H9 (cell line): ENCODE measurements around the gene KRT9. TPM values are rescaled to one million over a fixed set of nuclear protein-coding genes. Genes with fewer than 3 reads are reported as not detected.

Source experiments
- DNase-seq: peaks from one replicate; pipeline ENCODE4 v3.0.0-alpha.2; 2017
- H2AFZ ChIP-seq: one replicate; pipeline ENCODE4 v1.6.1; 2013; ENCODE audit warnings: mild to moderate bottlenecking, low read length, control low read depth, moderate library complexity
- H2AK5ac ChIP-seq: 2 replicates; pipeline ENCODE4 v1.6.1; 2013; ENCODE audit warnings: low read length, control low read depth, mixed read lengths; ENCODE audit not compliant: insufficient read length
- H2BK120ac ChIP-seq: one replicate; pipeline ENCODE4 v1.6.1; 2013; ENCODE audit warnings: low read depth, mild to moderate bottlenecking, low read length, control low read depth, inconsistent platforms; ENCODE audit not compliant: poor library complexity, severe bottlenecking
- H2BK12ac ChIP-seq: 2 replicates; pipeline ENCODE4 v1.6.1; 2013; ENCODE audit warnings: low read length, control low read depth, mixed read lengths, low read depth; ENCODE audit not compliant: insufficient read length
- H2BK15ac ChIP-seq: 2 replicates; pipeline ENCODE4 v1.6.1; 2013; ENCODE audit warnings: low read depth, low read length, control low read depth
- H2BK20ac ChIP-seq: one replicate; pipeline ENCODE4 v1.6.1; 2013; ENCODE audit warnings: low read depth, mild to moderate bottlenecking, low read length, control low read depth, inconsistent platforms; ENCODE audit not compliant: poor library complexity, severe bottlenecking
- H2BK5ac ChIP-seq: 2 replicates; pipeline ENCODE4 v1.6.1; 2013; ENCODE audit warnings: low read length, control low read depth, mixed read lengths; ENCODE audit not compliant: insufficient read length
- H3K14ac ChIP-seq: 2 replicates; pipeline ENCODE4 v1.6.1; 2013; ENCODE audit warnings: low read length, control low read depth; ENCODE audit not compliant: insufficient read depth
- H3K18ac ChIP-seq: 2 replicates; pipeline ENCODE4 v1.6.1; 2013; ENCODE audit warnings: low read depth, mild to moderate bottlenecking, mixed read lengths, low read length, control low read depth; ENCODE audit not compliant: insufficient read length
- H3K23ac ChIP-seq: 2 replicates; pipeline ENCODE4 v1.6.1; 2013; ENCODE audit warnings: low read length, control low read depth, mixed read lengths, low read depth; ENCODE audit not compliant: insufficient read length
- H3K23me2 ChIP-seq: 2 replicates; pipeline ENCODE4 v1.6.1; 2013; ENCODE audit warnings: low read depth, mild to moderate bottlenecking, mixed read lengths, low read length, control low read depth; ENCODE audit not compliant: insufficient read length, poor library complexity, severe bottlenecking
- H3K27ac ChIP-seq: 2 replicates; pipeline ENCODE4 v1.5.1; 2013; ENCODE audit warnings: low read length, control low read depth, mixed read lengths, low read depth; ENCODE audit not compliant: insufficient read length
- H3K27me3 ChIP-seq: 2 replicates; pipeline ENCODE4 v1.6.1; 2013; ENCODE audit warnings: low read length, control low read depth, inconsistent platforms; ENCODE audit not compliant: insufficient read depth
- H3K4ac ChIP-seq: 2 replicates; pipeline ENCODE4 v1.6.1; 2013; ENCODE audit warnings: low read depth, mild to moderate bottlenecking, control low read depth, inconsistent platforms, low read length, moderate library complexity
- H3K4me1 ChIP-seq: 2 replicates; pipeline ENCODE4 v1.6.1; 2013; ENCODE audit warnings: low read length, control low read depth, inconsistent platforms; ENCODE audit not compliant: insufficient read depth
- H3K4me2 ChIP-seq: 2 replicates; pipeline ENCODE4 v1.6.1; 2013; ENCODE audit warnings: low read length, control low read depth, mixed read lengths; ENCODE audit not compliant: insufficient read length, insufficient read depth
- H3K56ac ChIP-seq: 2 replicates; pipeline ENCODE4 v1.6.1; 2013; ENCODE audit warnings: low read depth, mild to moderate bottlenecking, mixed read lengths, low read length, control low read depth; ENCODE audit not compliant: insufficient read length
- H3K79me1 ChIP-seq: 2 replicates; pipeline ENCODE4 v1.6.1; 2013; ENCODE audit warnings: low read depth, mild to moderate bottlenecking, moderate library complexity, low read length, control low read depth, inconsistent platforms; ENCODE audit not compliant: insufficient read depth, poor library complexity, severe bottlenecking
- H3K79me2 ChIP-seq: 2 replicates; pipeline ENCODE4 v1.6.1; 2013; ENCODE audit warnings: low read length, control low read depth, inconsistent platforms; ENCODE audit not compliant: insufficient read depth
- H3K9ac ChIP-seq: 2 replicates; pipeline ENCODE4 v1.6.1; 2013; ENCODE audit warnings: low read length, control low read depth, mixed read lengths; ENCODE audit not compliant: insufficient read length; ENCODE audit errors: extremely low read depth
- H3K9me3 ChIP-seq: one replicate; pipeline ENCODE4 v1.6.1; 2013; ENCODE audit warnings: low read depth, low read length, inconsistent platforms; ENCODE audit not compliant: control insufficient read depth
- H3T11ph ChIP-seq: one replicate; pipeline ENCODE4 v1.6.1; 2013; ENCODE audit warnings: mild to moderate bottlenecking, low read length, control low read depth, inconsistent platforms
- H4K20me1 ChIP-seq: one replicate; pipeline ENCODE4 v1.6.1; 2013; ENCODE audit not compliant: control insufficient read depth, insufficient read length, insufficient read depth
- H4K5ac ChIP-seq: 2 replicates; pipeline ENCODE4 v1.6.1; 2013; ENCODE audit warnings: low read depth, mild to moderate bottlenecking, mixed read lengths, low read length, control low read depth; ENCODE audit not compliant: insufficient read length
- H4K8ac ChIP-seq: replicated peaks from 2 replicates; pipeline ENCODE4 v1.6.1; 2013; ENCODE audit warnings: low read length, control low read depth, mixed read lengths, low read depth; ENCODE audit not compliant: insufficient read length
- H4K91ac ChIP-seq: 2 replicates; pipeline ENCODE4 v1.6.1; 2013; ENCODE audit warnings: low read depth, mild to moderate bottlenecking, moderate library complexity, mixed read lengths, low read length, control low read depth; ENCODE audit not compliant: insufficient read length
- H3K27ac Mint-ChIP-seq, 3 experiments: 2 replicates in 2 of 3; 3 replicates in 1 of 3; pipeline ENCODE4 v1.8.0; 2020 to 2021; ENCODE audit warnings: mixed read lengths in 3 of 3, mild to moderate bottlenecking in 1 of 3, moderate library complexity in 1 of 3
- H3K27me3 Mint-ChIP-seq: 2 replicates; pipeline ENCODE4 v1.8.0; 2021; ENCODE audit warnings: low read depth, mild to moderate bottlenecking, moderate library complexity, mixed read lengths
- H3K36me3 Mint-ChIP-seq, 3 experiments: 2 replicates in 2 of 3; 3 replicates in 1 of 3; pipeline ENCODE4 v1.8.0; 2020 to 2021; ENCODE audit warnings: low read depth in 3 of 3, mixed read lengths in 3 of 3; ENCODE audit not compliant: insufficient read depth in 1 of 3
- H3K4me1 Mint-ChIP-seq, 2 experiments: 2 replicates each; pipeline ENCODE4 v1.8.0; 2020; ENCODE audit warnings: mixed read lengths in 2 of 2
- H3K4me3 Mint-ChIP-seq, 2 experiments: 2 replicates in 1 of 2; 3 replicates in 1 of 2; pipeline ENCODE4 v1.8.0; 2020 to 2021; ENCODE audit warnings: mild to moderate bottlenecking in 2 of 2, mixed read lengths in 2 of 2, moderate library complexity in 1 of 2
- H3K9me3 Mint-ChIP-seq, 2 experiments: 2 replicates in 1 of 2; 3 replicates in 1 of 2; pipeline ENCODE4 v1.8.0; 2020; ENCODE audit warnings: mild to moderate bottlenecking in 2 of 2, mixed read lengths in 2 of 2, moderate library complexity in 1 of 2
- WGBS: extraction: QIAGEN DNeasy Blood & Tissue Kit; methylation state at CpG from one replicate; pipeline ENCODE4 v1.1.7; 2013; ENCODE audit warnings: missing lambda C conversion rate, low lambda C conversion rate, mixed read lengths; ENCODE audit not compliant: insufficient read length; ENCODE audit errors: extremely low coverage; 5-methylcytosine and 5-hydroxymethylcytosine counted together
- total RNA-seq: library from RNA; stranded (reverse); gene quantifications from 2 replicates; pipeline ENCODE4 v1.2.1, GENCODE V29; 2021
- TF ChIP-seq, protein P1 (sequence below): fragments of 200-600 bp; sonication (generic); conservative IDR thresholded peaks from 3 replicates; pipeline ENCODE4 v1.8.0; 2021; ENCODE audit warnings: antibody characterized with exemption, mild to moderate bottlenecking

Gene KRT9
- total RNA-seq, 1 experiment from 2014 or later, result not detected

DNA sequence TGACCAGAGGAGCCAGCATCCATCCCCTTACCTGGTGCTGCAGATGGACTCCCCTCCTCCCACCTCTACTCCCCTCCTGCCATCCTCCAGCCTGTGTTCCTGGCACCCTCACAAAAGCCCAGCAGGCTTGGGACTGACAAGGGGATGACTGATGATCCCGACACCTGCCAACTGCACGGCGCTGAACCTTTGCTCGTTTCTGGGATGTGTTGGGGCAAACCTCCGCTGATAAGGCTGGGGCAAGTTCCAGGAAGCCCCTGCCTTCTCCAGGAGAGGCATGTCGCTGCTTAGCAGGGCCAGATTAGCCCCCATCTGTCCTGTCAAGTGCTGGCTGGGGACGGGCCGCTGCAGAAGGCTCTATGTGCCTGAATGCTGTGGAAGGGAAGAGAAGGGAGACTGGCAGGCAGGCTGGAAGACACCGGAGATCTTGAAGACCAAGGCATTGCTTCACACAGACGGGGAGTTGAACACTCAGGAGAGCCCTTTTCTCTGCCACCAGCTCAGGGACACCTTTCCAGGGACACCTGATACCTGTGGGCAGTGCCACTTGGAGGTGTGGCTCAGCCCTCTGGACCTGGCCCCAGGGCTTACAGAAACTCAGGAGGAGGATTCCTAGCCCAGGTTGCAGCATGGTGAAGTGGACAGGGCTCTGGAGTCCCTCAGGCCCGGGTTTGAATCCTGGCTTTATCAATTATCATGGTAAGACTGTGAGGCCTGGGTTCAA is 52.2 kb downstream of the KRT9 start:
- no peak overlapping the region for H3K23ac ChIP-seq
- no peak overlapping the region; the same call in 1 of the 2 replicates for H3K14ac ChIP-seq
- no peak overlapping the region for H3K9ac ChIP-seq
- H3K36me3 Mint-ChIP-seq, result peaks cover 13 to 21% (median 18%) of the 10 kb centered on the region in 3 experiments; a peak in 6 of 7 replicates
- no peaks in the 10 kb centered on the region for H4K20me1 ChIP-seq
- H3K4me2 ChIP-seq, result no peak overlapping the region
- no peaks in the 10 kb centered on the region for H3K79me1 ChIP-seq
- peak overlapping the region in 1 of 3 experiments; percentile 3; a peak in 1 of 7 replicates for H3K27ac Mint-ChIP-seq
- no peaks in the 10 kb centered on the region; a peak in 2 of 5 replicates for H3K9me3 Mint-ChIP-seq
- H2BK20ac ChIP-seq, result no peak overlapping the region
- peaks cover 23 to 34% of the 10 kb centered on the region in 2 experiments for H3K4me1 Mint-ChIP-seq
- H3K4me1 ChIP-seq, result no peaks in the 10 kb centered on the region; the same call in 1 of the 2 replicates
- H3K79me2 ChIP-seq, result no peaks in the 10 kb centered on the region
- H3K18ac ChIP-seq, result no peak overlapping the region
- no peak overlapping the region for H4K91ac ChIP-seq
- H4K5ac ChIP-seq, result no peak overlapping the region
- no peak overlapping the region for H3K56ac ChIP-seq
- H3K9me3 ChIP-seq, result no peaks in the 10 kb centered on the region
- no peaks in the 10 kb centered on the region for H3K27me3 ChIP-seq
- TF ChIP-seq, protein P1, sequence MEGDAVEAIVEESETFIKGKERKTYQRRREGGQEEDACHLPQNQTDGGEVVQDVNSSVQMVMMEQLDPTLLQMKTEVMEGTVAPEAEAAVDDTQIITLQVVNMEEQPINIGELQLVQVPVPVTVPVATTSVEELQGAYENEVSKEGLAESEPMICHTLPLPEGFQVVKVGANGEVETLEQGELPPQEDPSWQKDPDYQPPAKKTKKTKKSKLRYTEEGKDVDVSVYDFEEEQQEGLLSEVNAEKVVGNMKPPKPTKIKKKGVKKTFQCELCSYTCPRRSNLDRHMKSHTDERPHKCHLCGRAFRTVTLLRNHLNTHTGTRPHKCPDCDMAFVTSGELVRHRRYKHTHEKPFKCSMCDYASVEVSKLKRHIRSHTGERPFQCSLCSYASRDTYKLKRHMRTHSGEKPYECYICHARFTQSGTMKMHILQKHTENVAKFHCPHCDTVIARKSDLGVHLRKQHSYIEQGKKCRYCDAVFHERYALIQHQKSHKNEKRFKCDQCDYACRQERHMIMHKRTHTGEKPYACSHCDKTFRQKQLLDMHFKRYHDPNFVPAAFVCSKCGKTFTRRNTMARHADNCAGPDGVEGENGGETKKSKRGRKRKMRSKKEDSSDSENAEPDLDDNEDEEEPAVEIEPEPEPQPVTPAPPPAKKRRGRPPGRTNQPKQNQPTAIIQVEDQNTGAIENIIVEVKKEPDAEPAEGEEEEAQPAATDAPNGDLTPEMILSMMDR, result no peak
- H3K27ac ChIP-seq, result no peak overlapping the region
- H4K8ac ChIP-seq, result no peak overlapping the region
- H2AK5ac ChIP-seq, result no peak overlapping the region
- no peak overlapping the region for H2BK15ac ChIP-seq
- H2AFZ ChIP-seq, result no peak overlapping the region
- H2BK12ac ChIP-seq, result no peak overlapping the region
- no peak overlapping the region for H2BK120ac ChIP-seq
- no peak overlapping the region for H2BK5ac ChIP-seq
- H3K4ac ChIP-seq, result no peak overlapping the region
- H3K27me3 Mint-ChIP-seq, result no peaks in the 10 kb centered on the region; the same call in 1 of the 2 replicates
- H3K23me2 ChIP-seq, result no peaks in the 10 kb centered on the region
- DNase-seq, result no peak
- H3T11ph ChIP-seq, result no peak overlapping the region
- WGBS, result no CpG with 5 or more reads among the region's 11 CpGs
- H3K4me3 Mint-ChIP-seq, result no peak overlapping the region
